Thymus (tissue), 11 donors: ENCODE measurements around the gene ACADS. TPM values are rescaled to one million over a fixed set of nuclear protein-coding genes. Genes with fewer than 3 reads are reported as not detected.
A peak's percentile ranks its signal among the peaks of the same experiment; 100 is the strongest.

ENCODE experiments used
- DNase-seq, 9 donors: peaks; one replicate each; pipeline ENCODE4 v3.0.0-alpha.2; 2013; ENCODE audit warnings: low spot score in 9 of 9, low read depth in 6 of 9, missing footprints in 1 of 9
- H3K27ac ChIP-seq, 2 donors: one replicate each; pipeline ENCODE4 v1.5.1; 2013; ENCODE audit warnings: control low read depth in 1 of 2, low read depth in 1 of 2, low read length in 1 of 2, mild to moderate bottlenecking in 1 of 2, moderate library complexity in 1 of 2
- H3K27me3 ChIP-seq, 2 donors: one replicate each; pipeline ENCODE4 v1.5.1; 2013; ENCODE audit warnings: low read length in 1 of 2; ENCODE audit not compliant: control insufficient read depth in 2 of 2, insufficient read depth in 1 of 2
- H3K36me3 ChIP-seq, 2 donors: one replicate each; pipeline ENCODE4 v1.5.1; 2013; ENCODE audit warnings: low read length in 1 of 2, mild to moderate bottlenecking in 1 of 2, moderate library complexity in 1 of 2; ENCODE audit not compliant: control insufficient read depth in 2 of 2, insufficient read depth in 2 of 2
- H3K4me1 ChIP-seq, 2 donors: one replicate each; pipeline ENCODE4 v1.5.1; 2013; ENCODE audit warnings: low read length in 2 of 2; ENCODE audit not compliant: control insufficient read depth in 2 of 2, insufficient read depth in 2 of 2
- H3K4me3 ChIP-seq, 2 donors: one replicate each; pipeline ENCODE4 v1.5.1; 2013; ENCODE audit warnings: low read length in 2 of 2, control low read depth in 1 of 2, mild to moderate bottlenecking in 1 of 2
- H3K9me3 ChIP-seq, 2 donors: one replicate each; pipeline ENCODE4 v1.5.1; 2013; ENCODE audit warnings: low read length in 1 of 2, mild to moderate bottlenecking in 1 of 2; ENCODE audit not compliant: control insufficient read depth in 2 of 2, insufficient read depth in 1 of 2
- WGBS: extraction: QIAGEN DNeasy Blood & Tissue Kit; methylation state at CpG from one replicate; pipeline ENCODE4 v1.1.7; 2013; 5-methylcytosine and 5-hydroxymethylcytosine counted together
- polyA plus RNA-seq: library from polyadenylated mRNA; stranded (reverse); fragments of 200-250 nt; gene quantifications from one replicate; pipeline ENCODE4 v1.2.3, GENCODE V29; 2013
- total RNA-seq: library from RNA; stranded (reverse); fragments of 120-200 nt; gene quantifications from one replicate; pipeline ENCODE4 v1.2.4, GENCODE V29; 2013
- donor health status: healthy.

ACADS gene
- total and polyA plus RNA-seq, 2 donors, result 16.0 to 29.3 TPM

DNA sequence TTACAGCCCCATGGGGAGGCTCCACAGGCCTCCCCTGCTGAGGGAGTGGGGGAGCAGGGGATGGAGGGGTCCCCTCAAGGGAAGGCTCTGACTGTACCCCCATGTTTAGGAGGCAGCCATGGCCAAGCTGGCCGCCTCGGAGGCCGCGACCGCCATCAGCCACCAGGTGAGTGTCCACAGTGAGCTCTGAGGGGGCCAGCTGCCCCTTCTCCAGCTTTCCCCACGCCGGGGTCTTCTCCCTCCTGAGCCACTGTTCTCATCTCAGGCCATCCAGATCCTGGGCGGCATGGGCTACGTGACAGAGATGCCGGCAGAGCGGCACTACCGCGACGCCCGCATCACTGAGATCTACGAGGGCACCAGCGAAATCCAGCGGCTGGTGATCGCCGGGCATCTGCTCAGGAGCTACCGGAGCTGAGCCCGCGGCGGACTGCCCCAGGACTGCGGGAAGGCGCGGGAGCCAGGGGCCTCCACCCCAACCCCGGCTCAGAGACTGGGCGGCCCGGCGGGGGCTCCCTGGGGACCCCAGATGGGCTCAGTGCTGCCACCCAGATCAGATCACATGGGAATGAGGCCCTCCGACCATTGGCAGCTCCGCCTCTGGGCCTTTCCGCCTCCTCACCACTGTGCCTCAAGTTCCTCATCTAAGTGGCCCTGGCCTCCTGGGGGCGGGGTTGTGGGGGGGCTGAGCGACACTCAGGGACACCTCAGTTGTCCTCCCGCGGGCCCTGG lies 13.6 kb downstream of the ACADS start:
- WGBS, result 97% methylated on average over 38 of the region's 38 CpGs
- Histone ChIP-seq H3K9me3 (no peaks in the 10 kb centered on the region), H3K36me3 (peaks cover 2 to 24% of the 10 kb centered on the region in 2 donors), H3K4me3 (no peak overlapping the region), H3K27me3 (no peaks in the 10 kb centered on the region), H3K27ac (no peak overlapping the region), H3K4me1 (no peaks in the 10 kb centered on the region)
- no peak for DNase-seq

DNA sequence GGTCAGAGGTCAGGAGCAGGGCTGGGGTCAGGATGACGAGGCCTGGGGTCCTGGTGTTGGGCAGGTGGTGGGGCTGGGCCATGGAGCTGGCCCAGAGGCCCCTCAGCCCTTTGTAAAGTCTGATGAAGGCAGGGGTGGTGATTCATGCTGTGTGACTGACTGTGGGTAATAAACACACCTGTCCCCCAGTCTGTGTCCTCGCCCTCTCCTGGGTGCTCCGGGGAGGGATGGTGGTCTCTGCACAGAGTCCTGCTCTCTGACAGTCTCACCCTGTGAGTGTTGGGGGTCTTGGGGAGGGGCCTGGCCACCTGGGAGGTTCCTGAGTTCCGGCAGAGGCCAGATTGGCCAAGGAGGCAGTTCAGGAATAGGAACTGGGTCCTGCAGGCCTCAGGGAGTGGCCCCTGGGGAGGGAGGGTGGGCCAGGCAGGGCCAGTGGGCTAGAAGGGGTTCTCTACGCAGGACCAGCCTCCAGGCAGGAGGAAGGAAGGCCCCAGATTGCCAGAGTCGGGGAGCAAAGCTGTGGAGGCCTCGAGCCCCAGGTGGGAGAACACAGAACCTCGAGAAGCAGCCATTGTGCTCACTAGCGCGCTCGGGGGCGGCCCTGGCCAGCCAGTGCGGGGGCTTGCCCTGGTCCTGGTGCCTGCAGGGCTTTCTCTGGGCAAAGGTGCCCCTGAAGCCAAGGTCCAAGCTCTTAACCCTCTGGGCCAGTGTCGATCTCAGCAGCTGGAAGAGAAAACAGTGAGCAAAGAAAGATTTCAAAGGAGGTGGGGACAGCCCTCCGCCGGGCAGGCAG lies 14.4 kb downstream of the ACADS start:
- Histone ChIP-seq H3K4me1 (no peaks in the 10 kb centered on the region), H3K27ac (peak overlapping the region in 1 of 2 donors; percentile 5), H3K36me3 (peaks cover 2 to 23% of the 10 kb centered on the region in 2 donors), H3K9me3 (no peaks in the 10 kb centered on the region), H3K27me3 (no peaks in the 10 kb centered on the region), H3K4me3 (no peak overlapping the region)
- no peak for DNase-seq
- 93% methylated on average over 16 of the region's 16 CpGs for WGBS

DNA sequence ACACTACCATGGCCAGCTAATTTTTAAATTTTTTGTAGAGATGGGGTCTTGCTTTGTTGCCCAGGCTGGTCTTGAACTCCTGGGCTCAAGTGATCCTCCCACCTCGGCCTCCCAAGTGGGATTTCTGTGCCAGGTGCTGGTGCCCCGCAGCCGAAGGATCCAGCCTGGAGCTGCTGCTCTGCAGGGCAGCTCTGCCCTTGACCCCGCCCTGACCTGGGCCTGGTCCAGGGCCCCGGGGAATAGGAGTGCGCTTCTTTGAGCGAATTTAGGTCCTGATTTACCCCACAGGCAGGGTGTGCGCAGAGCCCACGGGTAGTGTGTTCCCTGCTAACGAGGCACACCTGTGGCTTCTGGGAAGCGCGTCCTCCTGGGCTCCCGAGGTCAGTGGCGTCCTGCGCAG lies 15.2 kb downstream of the ACADS start:
- Histone ChIP-seq H3K4me3 (no peak overlapping the region), H3K36me3 (peaks cover 2 to 23% of the 10 kb centered on the region in 2 donors), H3K9me3 (no peaks in the 10 kb centered on the region), H3K27me3 (no peaks in the 10 kb centered on the region), H3K4me1 (no peaks in the 10 kb centered on the region), H3K27ac (no peak overlapping the region)
- DNase-seq, result no peak
- WGBS, result 98% methylated on average over 15 of the region's 15 CpGs

DNA sequence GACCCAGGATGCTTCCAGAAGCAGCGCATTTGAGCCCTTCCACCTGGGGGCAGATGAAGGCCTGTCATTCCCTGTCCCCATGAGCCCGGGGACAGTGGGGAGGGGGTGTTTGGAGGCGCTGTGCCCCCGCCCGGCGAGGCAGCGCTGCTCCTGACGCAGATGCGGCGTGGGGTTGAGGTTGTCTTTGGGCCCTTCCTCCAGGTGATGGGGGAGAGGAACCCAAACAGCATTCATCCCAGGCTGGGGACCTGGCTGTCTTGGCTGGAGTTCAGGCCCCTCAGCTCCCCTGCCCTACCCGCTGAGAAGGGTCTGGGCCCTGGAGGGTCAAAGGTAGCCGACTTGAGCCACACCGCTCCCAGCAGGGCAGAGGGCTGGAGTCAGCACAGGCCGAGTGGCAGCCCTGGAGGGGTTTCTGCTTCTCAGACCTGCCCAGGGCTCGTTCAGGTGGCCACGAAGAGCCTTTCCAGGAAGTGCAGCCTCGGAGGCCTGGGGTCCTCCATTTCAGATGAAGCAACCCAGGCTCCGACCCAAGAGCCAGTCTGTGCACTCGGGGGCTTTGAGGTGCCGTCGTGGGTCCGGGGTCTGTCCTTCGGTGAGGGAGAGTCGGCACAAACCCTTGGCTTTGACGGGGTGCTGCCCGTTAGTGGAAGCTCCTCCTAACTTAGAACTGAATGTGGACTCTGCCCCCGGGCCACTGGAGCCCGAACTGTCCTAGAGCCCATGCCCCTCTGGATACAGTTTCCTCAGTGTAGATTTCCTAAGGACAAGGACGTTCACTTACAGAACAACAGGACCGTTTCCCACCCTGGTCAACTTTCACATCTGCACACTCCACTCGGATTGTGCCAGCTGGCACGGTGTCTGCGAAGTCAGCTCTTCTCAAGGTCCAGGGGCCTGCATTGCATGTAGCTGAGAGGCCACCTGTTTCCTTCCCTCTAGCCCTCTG lies 16.1 kb downstream of the ACADS start:
- DNase-seq, result no peak
- Histone ChIP-seq H3K9me3 (no peaks in the 10 kb centered on the region), H3K27ac (no peak overlapping the region), H3K27me3 (no peaks in the 10 kb centered on the region), H3K4me3 (no peak overlapping the region), H3K4me1 (no peaks in the 10 kb centered on the region), H3K36me3 (peaks cover 2 to 23% of the 10 kb centered on the region in 2 donors)
- 95% methylated on average over 33 of the region's 33 CpGs for WGBS

DNA sequence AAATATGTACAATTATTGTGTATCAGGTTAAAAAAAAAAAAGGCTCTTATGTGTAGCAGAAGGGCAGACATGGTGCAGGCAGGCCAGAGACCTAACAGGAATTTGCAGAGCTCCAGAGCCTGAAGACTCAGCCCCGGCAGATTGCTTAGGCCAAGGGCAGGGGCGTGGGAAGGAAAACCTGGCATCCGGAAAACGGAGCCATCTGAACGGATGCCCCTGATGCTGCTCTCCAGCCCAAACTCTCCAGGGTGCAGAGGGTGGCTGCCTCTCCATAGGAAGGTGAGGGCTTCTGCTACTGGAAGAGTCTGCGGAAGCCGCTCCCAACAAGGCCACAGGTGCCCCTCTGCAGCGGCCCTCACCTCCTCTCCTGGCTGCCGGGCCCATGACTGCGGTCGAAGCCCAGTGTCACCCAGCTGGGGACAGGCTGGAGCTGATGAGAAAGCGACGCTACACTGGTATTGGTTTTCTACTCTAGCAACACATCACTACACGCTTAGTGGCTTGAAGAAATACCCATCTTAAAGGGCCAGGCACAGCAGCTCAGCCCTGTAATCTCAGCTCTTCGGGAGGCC lies 19.4 kb downstream of the ACADS start:
- H3K36me3 ChIP-seq, result no peaks in the 10 kb centered on the region
- no peaks in the 10 kb centered on the region for H3K27me3 ChIP-seq
- no peaks in the 10 kb centered on the region for H3K9me3 ChIP-seq
- H3K4me1 ChIP-seq, result no peaks in the 10 kb centered on the region
- no peak overlapping the region for H3K27ac ChIP-seq
- DNase-seq, result no peak
- WGBS, result 96% methylated on average over 15 of the region's 15 CpGs
- H3K4me3 ChIP-seq, result no peak overlapping the region

DNA sequence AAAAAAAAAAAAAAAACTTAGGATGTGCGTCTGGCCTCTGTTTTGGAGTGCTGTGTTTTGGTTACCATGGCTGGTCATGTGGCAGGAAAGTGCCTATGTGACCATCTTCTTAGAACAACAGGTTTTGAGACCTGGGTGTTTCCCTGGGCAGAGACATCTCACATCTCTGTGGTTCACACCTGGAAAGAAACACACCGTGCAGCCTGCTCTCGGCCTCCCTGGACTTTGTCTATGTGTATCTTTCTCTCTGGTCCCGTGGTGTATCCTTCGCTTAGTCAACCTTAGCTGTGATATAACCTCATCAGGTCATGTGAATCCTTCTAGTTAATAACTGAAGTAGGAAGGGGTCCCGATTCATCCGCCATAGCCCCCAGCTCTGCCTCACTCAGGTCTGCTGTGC lies 22.6 kb downstream of the ACADS start:
- 97% methylated on average over 7 of the region's 7 CpGs for WGBS
- Histone ChIP-seq H3K36me3 (no peaks in the 10 kb centered on the region), H3K4me1 (no peaks in the 10 kb centered on the region), H3K27ac (no peak overlapping the region), H3K9me3 (no peaks in the 10 kb centered on the region), H3K27me3 (no peaks in the 10 kb centered on the region), H3K4me3 (no peak overlapping the region)
- no peak for DNase-seq

DNA sequence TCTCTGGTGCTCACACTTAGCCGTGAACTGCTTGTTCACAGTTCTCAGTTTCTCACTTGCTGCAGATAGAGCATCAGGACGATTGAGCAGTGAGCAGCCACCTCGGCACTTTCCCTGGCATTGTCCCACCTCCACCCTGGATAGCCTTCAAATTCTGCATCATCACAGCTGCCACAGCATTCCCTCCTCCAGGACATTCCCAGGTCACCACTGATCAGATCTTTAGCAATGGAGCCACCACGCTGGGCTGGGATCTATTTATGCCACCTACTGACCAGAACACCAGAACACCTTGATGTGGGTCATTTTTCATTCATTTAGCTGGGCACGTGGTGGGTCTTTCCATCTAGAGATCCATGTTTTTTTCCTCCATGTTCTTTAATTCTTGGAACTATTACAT lies 23.6 kb downstream of the ACADS start:
- no peak overlapping the region for H3K4me3 ChIP-seq
- no peaks in the 10 kb centered on the region for H3K27me3 ChIP-seq
- no peaks in the 10 kb centered on the region for H3K36me3 ChIP-seq
- no peaks in the 10 kb centered on the region for H3K4me1 ChIP-seq
- no peak for DNase-seq
- H3K9me3 ChIP-seq, result peaks cover 0 to under 1% of the 10 kb centered on the region in 2 donors
- H3K27ac ChIP-seq, result no peak overlapping the region
- 96% methylated on average over 5 of the region's 5 CpGs for WGBS

DNA sequence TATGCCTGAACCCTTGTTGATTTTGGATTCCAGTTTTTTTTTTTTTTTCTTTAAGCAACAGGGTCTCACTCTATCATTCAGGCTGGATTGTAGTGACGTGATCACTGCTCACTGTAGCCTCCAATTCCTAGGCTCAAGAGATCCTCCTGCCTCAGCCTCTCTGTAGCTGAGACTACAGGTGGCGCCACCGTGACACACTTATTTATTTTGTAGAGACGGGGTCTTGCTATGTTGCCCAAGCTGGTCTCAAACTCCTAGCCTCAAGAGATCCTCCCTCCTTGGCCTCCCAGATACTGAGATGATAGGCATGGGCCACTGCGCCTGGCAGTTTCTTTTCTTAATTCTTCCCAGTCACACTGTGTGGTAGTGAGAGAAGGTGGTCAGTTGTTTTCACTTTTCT lies 25.2 kb downstream of the ACADS start:
- no peak for DNase-seq
- Histone ChIP-seq H3K36me3 (no peaks in the 10 kb centered on the region), H3K9me3 (peaks cover 0 to 6% of the 10 kb centered on the region in 2 donors), H3K27me3 (no peaks in the 10 kb centered on the region), H3K27ac (no peak overlapping the region), H3K4me3 (no peak overlapping the region), H3K4me1 (no peaks in the 10 kb centered on the region)
- WGBS, result 96% methylated on average over 5 of the region's 5 CpGs
